Panc1 (cell line): ENCODE measurements around the gene TNPO1.

Experiments
- CTCF ChIP-seq: fragments of 450-650 bp; IDR thresholded peaks from 2 replicates; pipeline ENCODE4 v1.5.1; 2017; ENCODE audit warnings: mild to moderate bottlenecking
- REST ChIP-seq, 2 experiments: IDR thresholded peaks; 2 replicates each; pipeline ENCODE4 v1.6.1; 2011 to 2012; ENCODE audit warnings: low read depth in 2 of 2, control low read depth in 1 of 2, low read length in 1 of 2, mild to moderate bottlenecking in 1 of 2, moderate library complexity in 1 of 2; ENCODE audit not compliant: insufficient read depth in 1 of 2

DNA sequence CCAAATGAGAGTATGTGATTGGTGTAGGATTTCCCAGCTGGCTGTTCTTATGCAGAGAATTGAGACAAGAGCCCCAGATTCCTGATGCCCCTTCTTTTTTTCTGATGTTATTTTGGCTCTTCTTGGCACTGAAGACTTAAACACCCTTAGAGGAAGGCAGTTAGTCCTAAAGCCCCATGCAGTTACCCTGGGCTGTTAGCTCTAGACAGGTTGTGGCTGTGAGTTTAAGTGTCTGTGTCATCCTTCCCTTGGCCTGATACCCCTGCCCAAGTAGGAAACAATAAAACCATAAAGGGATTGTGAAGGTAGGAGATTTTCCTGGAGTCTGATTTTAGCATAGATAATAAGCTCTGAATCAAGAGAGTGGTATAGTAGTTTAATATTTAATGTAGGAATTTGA lies 13.2 kb downstream of the TNPO1 start:
- TF ChIP-seq CTCF (no peak), REST (IDR thresholded peaks at IDR 0.05; ENCODE audit: insufficient read depth in 1 of 2, low read depth in 2 of 2, low read length in 1 of 2) (no peak)
